OCI-LY7 (cell line): ENCODE results near the gene ROCK2.

Experiments
- CTCF ChIP-seq: fragments of 200-600 bp; sonication (generic); conservative IDR thresholded peaks from 2 replicates; pipeline ENCODE4 v1.5.1; 2014; ENCODE audit warnings: mild to moderate bottlenecking, antibody characterized with exemption, low read length, moderate library complexity, mixed read lengths
- EZH2phosphoT487 ChIP-seq: fragments of 200-600 bp; sonication (generic); IDR thresholded peaks from 2 replicates; pipeline ENCODE4 v1.6.1; 2018; ENCODE audit warnings: low read depth, borderline replicate concordance, mild to moderate bottlenecking, mixed run types, antibody characterized with exemption, low read length, moderate library complexity, mixed read lengths

- TF ChIP-seq CTCF (no peak), EZH2phosphoT487 (no peak)
These were observed 100.9 kb downstream of the ROCK2 start for GRCh38 chr2:11243512-11243911.
